Stimulated activated CD4-positive, alpha-beta T cell treated with anti-CD3 and anti-CD28 coated beads, Interleukin-4, amount 100 ng/mL, for 24 hours (primary cell): Measurements from ENCODE around the gene MEG3.
"Not testable (repeated sequence)": the region's sequence is repeated elsewhere in the genome, so short reads cannot be mapped to it uniquely, and the experiment has no call there.

Source experiments
- DNase-seq: peaks from one replicate; pipeline ENCODE4 v3.0.0-alpha.2; 2020

Gene MEG3

GRCh38 chr14:100816286-100816949 lies 9.5 kb upstream of the MEG3 start:
- no peak for DNase-seq

- DNase-seq, result no peak
These were observed 8.7 kb upstream of the MEG3 start for GRCh38 chr14:100816950-100817901.

GRCh38 chr14:100818221-100818699 lies 7.7 kb upstream of the MEG3 start:
- DNase-seq, result no peak

GRCh38 chr14:100818923-100819322 lies 7.0 kb upstream of the MEG3 start:
- not testable (repeated sequence) for DNase-seq

- DNase-seq, result no peak
These were observed 6.5 kb upstream of the MEG3 start for GRCh38 chr14:100819453-100819828.

GRCh38 chr14:100819829-100820475 lies 6.0 kb upstream of the MEG3 start:
- no peak for DNase-seq

- DNase-seq, result no peak
These were observed 5.0 kb upstream of the MEG3 start for GRCh38 chr14:100820957-100821356.

GRCh38 chr14:100822013-100822412 lies 3.9 kb upstream of the MEG3 start:
- DNase-seq, result no peak

GRCh38 chr14:100822532-100823296 lies 3.2 kb upstream of the MEG3 start:
- no peak for DNase-seq

- DNase-seq, result no peak
These were observed 2.4 kb upstream of the MEG3 start for GRCh38 chr14:100823413-100824080.

- no peak for DNase-seq
These were observed 1.8 kb upstream of the MEG3 start for GRCh38 chr14:100824091-100824551.

- DNase-seq, result no peak
These were observed 811 bp upstream of the MEG3 start for GRCh38 chr14:100824901-100825712.

GRCh38 chr14:100826391-100827100 lies 628 bp downstream of the MEG3 start:
- no peak for DNase-seq

GRCh38 chr14:100827101-100828021 lies 1.4 kb downstream of the MEG3 start:
- no peak for DNase-seq

- DNase-seq, result no peak
These were observed 2.3 kb downstream of the MEG3 start for GRCh38 chr14:100828031-100828769.

- no peak for DNase-seq
These were observed 4.8 kb downstream of the MEG3 start for GRCh38 chr14:100830681-100831080.

- no peak for DNase-seq
These were observed 6.5 kb downstream of the MEG3 start for GRCh38 chr14:100832311-100832960.
